ENCODE measurements around the gene PRR11.
"Not testable (repeated sequence)": the region's sequence is repeated elsewhere in the genome, so short reads cannot be mapped to it uniquely, and the experiment has no call there.

PRR11 gene

GRCh38 chr17:59172436-59173004 lies 17.0 kb downstream of the PRR11 start:
- DNase-seq (ENCODE audit: insufficient read length, low spot score) (no peak), FAIRE-seq (no peak)
- TF ChIP-seq PAX5 (IDR thresholded peaks at IDR 0.05; ENCODE audit: insufficient read depth, low read length, severe bottlenecking) = no peak
- TF ChIP-seq POLR2AphosphoS5 (IDR thresholded peaks at IDR 0.05; ENCODE audit: low read depth, low read length) = no peak
- no peak for TF ChIP-seq SPI1 (IDR thresholded peaks at IDR 0.05; ENCODE audit: low read depth, low read length)
- TF ChIP-seq POLR2A (IDR thresholded peaks at IDR 0.05; ENCODE audit: low read depth, low read length) = no peak
- TF ChIP-seq TAF1 (IDR thresholded peaks at IDR 0.05; ENCODE audit: low read depth, low read length) = no peak
- no peak for TF ChIP-seq POU2F2 (IDR thresholded peaks at IDR 0.05; ENCODE audit: low read depth, low read length)

- TF ChIP-seq PAX5 (IDR thresholded peaks at IDR 0.05; ENCODE audit: insufficient read depth, low read length, severe bottlenecking) (no peak), TAF1 (IDR thresholded peaks at IDR 0.05; ENCODE audit: low read depth, low read length) (no peak), POLR2AphosphoS5 (IDR thresholded peaks at IDR 0.05; ENCODE audit: low read depth, low read length) (no peak), SPI1 (IDR thresholded peaks at IDR 0.05; ENCODE audit: low read depth, low read length) (no peak)
- FAIRE-seq (no peak), DNase-seq (ENCODE audit: insufficient read length, low spot score) (no peak)
Observed at GRCh38 chr17:59174671-59175070, 19.1 kb downstream of the PRR11 start.

GRCh38 chr17:59175076-59175475 lies 19.5 kb downstream of the PRR11 start:
- DNase-seq (ENCODE audit: insufficient read length, low spot score) (no peak), FAIRE-seq (no peak)
- TF ChIP-seq POU2F2 (IDR thresholded peaks at IDR 0.05; ENCODE audit: low read depth, low read length) (no peak), POLR2AphosphoS5 (IDR thresholded peaks at IDR 0.05; ENCODE audit: low read depth, low read length) (no peak), SPI1 (IDR thresholded peaks at IDR 0.05; ENCODE audit: low read depth, low read length) (no peak), PAX5 (IDR thresholded peaks at IDR 0.05; ENCODE audit: insufficient read depth, low read length, severe bottlenecking) (no peak), POLR2A (IDR thresholded peaks at IDR 0.05; ENCODE audit: low read depth, low read length) (no peak), TAF1 (IDR thresholded peaks at IDR 0.05; ENCODE audit: low read depth, low read length) (no peak)

DNA sequence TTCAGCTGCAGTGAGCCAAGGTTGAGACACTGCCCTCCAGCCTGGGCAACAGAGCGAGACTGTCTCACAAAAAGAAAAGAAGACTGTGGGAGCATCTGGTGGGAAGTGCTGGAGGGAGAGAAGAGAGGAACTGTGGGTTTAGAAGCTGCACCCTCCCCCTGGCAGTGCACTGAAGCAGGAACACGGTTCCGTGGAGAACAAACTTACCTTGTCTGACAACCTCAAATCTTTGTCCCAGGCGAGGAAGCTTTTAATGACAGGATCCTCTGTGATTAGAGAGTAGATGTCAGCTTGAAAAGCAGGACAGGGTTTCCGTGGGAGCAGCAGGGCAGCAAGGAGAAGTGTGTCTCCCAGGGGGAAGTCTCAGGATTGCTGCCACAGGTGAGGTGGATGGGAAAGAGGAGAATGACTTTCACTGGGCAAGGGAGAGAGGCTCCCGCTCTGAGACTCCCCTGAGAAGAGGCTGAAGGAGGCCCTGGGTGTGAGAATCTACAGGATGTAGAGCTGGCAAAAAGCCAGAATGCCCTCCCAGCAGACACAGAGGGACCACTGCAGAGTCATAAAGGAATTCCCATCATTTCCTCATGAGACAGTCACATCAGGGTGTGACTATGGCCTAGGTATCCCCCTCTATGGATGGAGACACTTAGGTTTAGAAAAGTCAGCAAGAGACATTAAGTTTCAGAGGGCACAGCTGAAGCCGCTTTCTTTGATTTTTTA lies 22.9 kb downstream of the PRR11 start:
- DNase-seq (ENCODE audit: insufficient read length, low spot score) (no peak), FAIRE-seq (no peak)
- TF ChIP-seq PAX5 (IDR thresholded peaks at IDR 0.05; ENCODE audit: insufficient read depth, low read length, severe bottlenecking) (no peak), POLR2A (IDR thresholded peaks at IDR 0.05; ENCODE audit: low read depth, low read length) (no peak)

DNA sequence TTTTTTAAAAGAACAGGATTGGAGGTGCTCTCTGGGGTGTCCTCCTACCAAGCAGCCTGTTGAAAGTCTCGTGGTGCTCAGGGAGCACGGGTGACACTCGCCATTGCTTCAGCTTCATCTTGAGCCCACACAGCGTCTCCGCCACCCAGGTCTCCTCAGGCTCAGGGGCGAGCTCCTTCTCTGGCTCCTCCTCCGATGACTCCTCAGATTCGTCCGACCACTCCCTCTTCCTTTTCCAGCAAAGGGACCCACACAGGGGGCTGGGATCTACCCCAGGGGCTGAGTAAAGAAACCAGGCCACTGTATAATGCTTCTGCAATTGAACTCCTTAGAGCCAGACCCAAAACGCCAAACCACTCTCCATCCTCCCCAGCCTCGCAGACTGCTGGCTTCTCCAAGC lies 24.1 kb downstream of the PRR11 start:
- not testable (repeated sequence) for FAIRE-seq; DNase-seq (ENCODE audit: insufficient read length, low spot score)

- FAIRE-seq (no peak), DNase-seq (ENCODE audit: insufficient read length, low spot score) (no peak)
- TF ChIP-seq POU2F2 (IDR thresholded peaks at IDR 0.05; ENCODE audit: low read depth, low read length) (no peak), POLR2AphosphoS5 (IDR thresholded peaks at IDR 0.05; ENCODE audit: low read depth, low read length) (no peak), TAF1 (IDR thresholded peaks at IDR 0.05; ENCODE audit: low read depth, low read length) (no peak), POLR2A (IDR thresholded peaks at IDR 0.05; ENCODE audit: low read depth, low read length) (no peak), SPI1 (IDR thresholded peaks at IDR 0.05; ENCODE audit: low read depth, low read length) (no peak), PAX5 (IDR thresholded peaks at IDR 0.05; ENCODE audit: insufficient read depth, low read length, severe bottlenecking) (no peak)
Observed at GRCh38 chr17:59180626-59181025, 25.1 kb downstream of the PRR11 start.

GRCh38 chr17:59181481-59181880 lies 25.9 kb downstream of the PRR11 start:
- FAIRE-seq = no peak
- no peak for DNase-seq (ENCODE audit: insufficient read length, low spot score)

DNA sequence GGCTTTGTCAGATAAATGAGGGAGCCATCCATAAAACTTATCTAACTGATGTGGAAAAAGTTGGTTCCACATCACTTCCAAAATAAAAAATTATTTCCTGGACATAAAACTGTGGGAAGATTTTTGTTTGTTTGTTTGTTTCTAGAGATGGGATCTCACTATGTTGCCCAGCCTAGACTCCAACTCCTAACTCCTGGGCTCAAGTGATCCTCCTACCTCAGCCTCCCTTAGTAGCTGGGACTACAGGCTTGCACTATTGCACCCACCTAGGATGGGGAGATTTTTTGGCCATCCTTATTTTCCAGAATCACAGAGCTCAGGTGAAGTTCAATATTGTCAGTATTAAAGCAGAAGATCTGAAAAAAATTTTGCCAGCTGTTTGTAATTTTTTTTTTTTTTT lies 30.5 kb downstream of the PRR11 start:
- TF ChIP-seq POLR2AphosphoS5 (IDR thresholded peaks at IDR 0.05; ENCODE audit: low read depth, low read length) (no peak), TAF1 (IDR thresholded peaks at IDR 0.05; ENCODE audit: low read depth, low read length) (no peak), PAX5 (IDR thresholded peaks at IDR 0.05; ENCODE audit: insufficient read depth, low read length, severe bottlenecking) (no peak), POU2F2 (IDR thresholded peaks at IDR 0.05; ENCODE audit: low read depth, low read length) (no peak), POLR2A (IDR thresholded peaks at IDR 0.05; ENCODE audit: low read depth, low read length) (no peak), SPI1 (IDR thresholded peaks at IDR 0.05; ENCODE audit: low read depth, low read length) (no peak)
- FAIRE-seq = no peak
- no peak for DNase-seq (ENCODE audit: insufficient read length, low spot score)

More at GRCh38 chr17:59181481-59181880, 25.9 kb downstream of the PRR11 start:
- TF ChIP-seq PAX5 (IDR thresholded peaks at IDR 0.05; ENCODE audit: insufficient read depth, low read length, severe bottlenecking) (no peak), POLR2AphosphoS5 (IDR thresholded peaks at IDR 0.05; ENCODE audit: low read depth, low read length) (no peak), POU2F2 (IDR thresholded peaks at IDR 0.05; ENCODE audit: low read depth, low read length) (no peak), TAF1 (IDR thresholded peaks at IDR 0.05; ENCODE audit: low read depth, low read length) (no peak), POLR2A (IDR thresholded peaks at IDR 0.05; ENCODE audit: low read depth, low read length) (no peak), SPI1 (IDR thresholded peaks at IDR 0.05; ENCODE audit: low read depth, low read length) (no peak)

DNA sequence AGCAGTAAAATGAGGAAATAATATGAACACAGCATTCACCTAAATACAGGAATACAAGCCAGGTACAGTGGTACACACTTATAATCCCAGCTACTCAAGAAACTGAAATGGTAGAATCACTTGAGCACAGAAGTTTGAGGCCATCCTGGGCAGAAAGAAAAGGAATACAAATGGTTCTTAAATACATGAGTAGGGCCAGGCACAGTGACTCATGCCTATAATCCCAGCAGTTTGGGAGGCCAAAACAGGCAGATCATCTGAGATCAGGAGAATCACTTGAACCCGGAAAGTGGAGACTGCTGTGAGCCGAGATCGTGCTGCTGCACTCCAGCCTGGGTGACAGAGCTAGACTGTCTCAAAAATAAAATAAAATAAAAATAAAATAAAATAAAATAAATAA lies 31.3 kb downstream of the PRR11 start:
- no peak for DNase-seq (ENCODE audit: insufficient read length, low spot score)
- no peak for FAIRE-seq
- no peak for TF ChIP-seq PAX5 (IDR thresholded peaks at IDR 0.05; ENCODE audit: insufficient read depth, low read length, severe bottlenecking)
- no peak for TF ChIP-seq POU2F2 (IDR thresholded peaks at IDR 0.05; ENCODE audit: low read depth, low read length)
- TF ChIP-seq TAF1 (IDR thresholded peaks at IDR 0.05; ENCODE audit: low read depth, low read length) = no peak
- no peak for TF ChIP-seq POLR2AphosphoS5 (IDR thresholded peaks at IDR 0.05; ENCODE audit: low read depth, low read length)
- no peak for TF ChIP-seq SPI1 (IDR thresholded peaks at IDR 0.05; ENCODE audit: low read depth, low read length)
- TF ChIP-seq POLR2A (IDR thresholded peaks at IDR 0.05; ENCODE audit: low read depth, low read length) = no peak

- no peak for TF ChIP-seq POU2F2 (IDR thresholded peaks at IDR 0.05; ENCODE audit: low read depth, low read length)
- no peak for TF ChIP-seq TAF1 (IDR thresholded peaks at IDR 0.05; ENCODE audit: low read depth, low read length)
- TF ChIP-seq POLR2AphosphoS5 (IDR thresholded peaks at IDR 0.05; ENCODE audit: low read depth, low read length) = no peak
- no peak for TF ChIP-seq PAX5 (IDR thresholded peaks at IDR 0.05; ENCODE audit: insufficient read depth, low read length, severe bottlenecking)
- no peak for TF ChIP-seq POLR2A (IDR thresholded peaks at IDR 0.05; ENCODE audit: low read depth, low read length)
- TF ChIP-seq SPI1 (IDR thresholded peaks at IDR 0.05; ENCODE audit: low read depth, low read length) = no peak
- no peak for DNase-seq (ENCODE audit: insufficient read length, low spot score)
- no peak for FAIRE-seq
Observed at GRCh38 chr17:59190806-59191205, 35.3 kb downstream of the PRR11 start.

Data from GM12891 (cell line).